ENCODE results near the gene RBM14.

- TF ChIP-seq CTCF (IDR thresholded peaks at IDR 0.05), result no peak
- no peak for TF ChIP-seq POLR2A (IDR thresholded peaks at IDR 0.05)
Measured at GRCh38 chr11:66600631-66601233, 15.7 kb upstream of the RBM14 start.
